Measurements from ENCODE around the gene TUBD1.

- TF ChIP-seq HNF4A (conservative IDR thresholded peaks at IDR 0.05): no peak
- no peak for TF ChIP-seq GABPA (IDR thresholded peaks at IDR 0.05 in 1 of 2, conservative IDR thresholded peaks at IDR 0.05 in 1 of 2)
- TF ChIP-seq EGR1 (IDR thresholded peaks at IDR 0.05; ENCODE audit: low read depth in 2 of 2): no peak
- TF ChIP-seq, protein P1, sequence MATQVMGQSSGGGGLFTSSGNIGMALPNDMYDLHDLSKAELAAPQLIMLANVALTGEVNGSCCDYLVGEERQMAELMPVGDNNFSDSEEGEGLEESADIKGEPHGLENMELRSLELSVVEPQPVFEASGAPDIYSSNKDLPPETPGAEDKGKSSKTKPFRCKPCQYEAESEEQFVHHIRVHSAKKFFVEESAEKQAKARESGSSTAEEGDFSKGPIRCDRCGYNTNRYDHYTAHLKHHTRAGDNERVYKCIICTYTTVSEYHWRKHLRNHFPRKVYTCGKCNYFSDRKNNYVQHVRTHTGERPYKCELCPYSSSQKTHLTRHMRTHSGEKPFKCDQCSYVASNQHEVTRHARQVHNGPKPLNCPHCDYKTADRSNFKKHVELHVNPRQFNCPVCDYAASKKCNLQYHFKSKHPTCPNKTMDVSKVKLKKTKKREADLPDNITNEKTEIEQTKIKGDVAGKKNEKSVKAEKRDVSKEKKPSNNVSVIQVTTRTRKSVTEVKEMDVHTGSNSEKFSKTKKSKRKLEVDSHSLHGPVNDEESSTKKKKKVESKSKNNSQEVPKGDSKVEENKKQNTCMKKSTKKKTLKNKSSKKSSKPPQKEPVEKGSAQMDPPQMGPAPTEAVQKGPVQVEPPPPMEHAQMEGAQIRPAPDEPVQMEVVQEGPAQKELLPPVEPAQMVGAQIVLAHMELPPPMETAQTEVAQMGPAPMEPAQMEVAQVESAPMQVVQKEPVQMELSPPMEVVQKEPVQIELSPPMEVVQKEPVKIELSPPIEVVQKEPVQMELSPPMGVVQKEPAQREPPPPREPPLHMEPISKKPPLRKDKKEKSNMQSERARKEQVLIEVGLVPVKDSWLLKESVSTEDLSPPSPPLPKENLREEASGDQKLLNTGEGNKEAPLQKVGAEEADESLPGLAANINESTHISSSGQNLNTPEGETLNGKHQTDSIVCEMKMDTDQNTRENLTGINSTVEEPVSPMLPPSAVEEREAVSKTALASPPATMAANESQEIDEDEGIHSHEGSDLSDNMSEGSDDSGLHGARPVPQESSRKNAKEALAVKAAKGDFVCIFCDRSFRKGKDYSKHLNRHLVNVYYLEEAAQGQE (IDR thresholded peaks at IDR 0.05): no peak
- TF ChIP-seq, protein P2, sequence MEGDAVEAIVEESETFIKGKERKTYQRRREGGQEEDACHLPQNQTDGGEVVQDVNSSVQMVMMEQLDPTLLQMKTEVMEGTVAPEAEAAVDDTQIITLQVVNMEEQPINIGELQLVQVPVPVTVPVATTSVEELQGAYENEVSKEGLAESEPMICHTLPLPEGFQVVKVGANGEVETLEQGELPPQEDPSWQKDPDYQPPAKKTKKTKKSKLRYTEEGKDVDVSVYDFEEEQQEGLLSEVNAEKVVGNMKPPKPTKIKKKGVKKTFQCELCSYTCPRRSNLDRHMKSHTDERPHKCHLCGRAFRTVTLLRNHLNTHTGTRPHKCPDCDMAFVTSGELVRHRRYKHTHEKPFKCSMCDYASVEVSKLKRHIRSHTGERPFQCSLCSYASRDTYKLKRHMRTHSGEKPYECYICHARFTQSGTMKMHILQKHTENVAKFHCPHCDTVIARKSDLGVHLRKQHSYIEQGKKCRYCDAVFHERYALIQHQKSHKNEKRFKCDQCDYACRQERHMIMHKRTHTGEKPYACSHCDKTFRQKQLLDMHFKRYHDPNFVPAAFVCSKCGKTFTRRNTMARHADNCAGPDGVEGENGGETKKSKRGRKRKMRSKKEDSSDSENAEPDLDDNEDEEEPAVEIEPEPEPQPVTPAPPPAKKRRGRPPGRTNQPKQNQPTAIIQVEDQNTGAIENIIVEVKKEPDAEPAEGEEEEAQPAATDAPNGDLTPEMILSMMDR (IDR thresholded peaks at IDR 0.05; ENCODE audit: low read depth, low read length, missing input control): no peak
- no peak for TF ChIP-seq RXRA (IDR thresholded peaks at IDR 0.05)
- TF ChIP-seq, protein P3, sequence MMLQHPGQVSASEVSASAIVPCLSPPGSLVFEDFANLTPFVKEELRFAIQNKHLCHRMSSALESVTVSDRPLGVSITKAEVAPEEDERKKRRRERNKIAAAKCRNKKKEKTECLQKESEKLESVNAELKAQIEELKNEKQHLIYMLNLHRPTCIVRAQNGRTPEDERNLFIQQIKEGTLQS (IDR thresholded peaks at IDR 0.05): no peak
- TF ChIP-seq TAF1 (conservative IDR thresholded peaks at IDR 0.05): no peak
- no peak for TF ChIP-seq JUND (IDR thresholded peaks at IDR 0.05)
Observed at GRCh38 chr17:59874376-59874775, 18.4 kb downstream of the TUBD1 start.

Measured in liver (tissue), 3 donors.